Panc1 (cell line): ENCODE data around the gene TWIST2. TPM values are rescaled to one million over a fixed set of nuclear protein-coding genes. Genes with fewer than 3 reads are reported as not detected.

Experiments
- ATAC-seq: fragments of 200-7000 bp; cut with Tn5 transposase; 2 replicates; pipeline ENCODE4 v1.9.1; 2020; ENCODE audit warnings: mild to moderate bottlenecking, moderate library complexity
- BruUV-seq: library from RNA; stranded (reverse); fragments of 400-500 nt; replicated peaks from 2 replicates; lab custom pipeline; 2021; lab: Mats Ljungman, UMichigan
- CTCF ChIA-PET: fragments of 300-600 bp; sonication (Branson Sonifier 250); formaldehyde crosslinking; loops from one replicate; lab custom pipeline; 2022; ENCODE audit warnings: antibody characterized with exemption; lab: Charles Lee
- POLR2A ChIA-PET: fragments of 300-600 bp; sonication (Branson Sonifier 250); formaldehyde crosslinking; loops from one replicate; lab custom pipeline; 2022; ENCODE audit warnings: antibody characterized with exemption; lab: Charles Lee
- DNase-seq: peaks from one replicate; pipeline ENCODE4 v3.0.0-alpha.2; 2010; ENCODE audit warnings: low read depth, low spot score
- H3K27ac ChIP-seq: 2 replicates; pipeline ENCODE4 v1.5.1; 2011; ENCODE audit warnings: mild to moderate bottlenecking, low read length, inconsistent platforms
- H3K27me3 ChIP-seq: fragments of 200-500 bp; sonication (Bioruptor generic); 2 replicates; pipeline ENCODE4 v1.6.0; 2014; ENCODE audit warnings: low read length, inconsistent platforms; ENCODE audit not compliant: control insufficient read depth, insufficient read depth
- H3K36me3 ChIP-seq: fragments of 200-500 bp; sonication (Bioruptor generic); 2 replicates; pipeline ENCODE4 v1.5.1; 2014; ENCODE audit warnings: inconsistent platforms, mild to moderate bottlenecking, low read length, moderate library complexity; ENCODE audit not compliant: control insufficient read depth, insufficient read depth
- H3K4me1 ChIP-seq: 2 replicates; pipeline ENCODE4 v1.5.1; 2011; ENCODE audit warnings: inconsistent platforms, mild to moderate bottlenecking, low read length, moderate library complexity; ENCODE audit not compliant: control insufficient read depth, insufficient read depth
- H3K4me3 ChIP-seq, 2 experiments: 2 replicates each; pipeline ENCODE4 v1.5.1; 2011 to 2012; ENCODE audit warnings: low read depth in 2 of 2, low read length in 2 of 2, mild to moderate bottlenecking in 2 of 2, inconsistent platforms in 1 of 2, moderate library complexity in 1 of 2
- H3K9me3 ChIP-seq: fragments of 200-500 bp; sonication (Bioruptor generic); 2 replicates; pipeline ENCODE4 v1.5.1; 2014; ENCODE audit warnings: low read depth, mild to moderate bottlenecking, inconsistent platforms, low read length, moderate library complexity; ENCODE audit not compliant: control insufficient read depth, insufficient read depth
- CTCF ChIP-seq: fragments of 450-650 bp; IDR thresholded peaks from 2 replicates; pipeline ENCODE4 v1.5.1; 2017; ENCODE audit warnings: mild to moderate bottlenecking
- POLR2AphosphoS5 ChIP-seq: IDR thresholded peaks from 2 replicates; pipeline ENCODE4 v1.6.1; 2012; ENCODE audit warnings: mild to moderate bottlenecking, low read depth, low read length, moderate library complexity
- REST ChIP-seq, 2 experiments: IDR thresholded peaks; 2 replicates each; pipeline ENCODE4 v1.6.1; 2011 to 2012; ENCODE audit warnings: low read depth in 2 of 2, control low read depth in 1 of 2, low read length in 1 of 2, mild to moderate bottlenecking in 1 of 2, moderate library complexity in 1 of 2; ENCODE audit not compliant: insufficient read depth in 1 of 2
- SIN3A ChIP-seq: IDR thresholded peaks from 2 replicates; pipeline ENCODE4 v1.6.1; 2012; ENCODE audit warnings: low read depth, mild to moderate bottlenecking, low read length, moderate library complexity, borderline replicate concordance; ENCODE audit not compliant: insufficient read depth
- TCF7L2 ChIP-seq: IDR thresholded peaks from 2 replicates; pipeline ENCODE4 v1.6.1; 2011; ENCODE audit warnings: mild to moderate bottlenecking, low read depth, low read length, inconsistent platforms
- in situ Hi-C: cut with HindIII; loops from 2 replicates; pipeline ENCODE4 v1.10.0; 2016; ENCODE audit warnings: low sequenced_read_pairs, low pct_unique_long_range_greater_than_20kb
- intact Hi-C: fragments of 100-400 bp; cut with micrococcal nuclease; formaldehyde crosslinking; loops from one replicate; pipeline ENCODE4 v1.10.0; 2022; ENCODE audit not compliant: unreplicated experiment
- total RNA-seq: library from RNA; stranded (reverse); gene quantifications from one replicate; pipeline ENCODE4 v1.2.1, GENCODE V29; 2021; ENCODE audit not compliant: unreplicated experiment

The TWIST2 gene
- total RNA-seq, 1 experiment from 2014 or later = 4.2 TPM

- TF ChIP-seq POLR2AphosphoS5 = no peak
- no peak for TF ChIP-seq TCF7L2
- no peak for TF ChIP-seq REST (IDR thresholded peaks at IDR 0.05; ENCODE audit: insufficient read depth in 1 of 2, low read depth in 2 of 2, low read length in 1 of 2)
- ChIA-PET POLR2A (no interaction called here), CTCF (no interaction called here)
- H3K27ac ChIP-seq = no peak overlapping the region
- DNase-seq (no peak), ATAC-seq (no peak)
- H3K36me3 ChIP-seq = no peaks in the 10 kb centered on the region
- no peaks in the 10 kb centered on the region for H3K4me1 ChIP-seq
- BruUV-seq = no TSS peak
- H3K4me3 ChIP-seq = no peak overlapping the region
- intact Hi-C loops = no loop called here
- in situ Hi-C loops = no loop called here
- H3K9me3 ChIP-seq = no peaks in the 10 kb centered on the region
- no peaks in the 10 kb centered on the region for H3K27me3 ChIP-seq
Observed at GRCh38 chr2:238943338-238944067, 95.6 kb downstream of the TWIST2 start.

GRCh38 chr2:238945433-238946150, 97.7 kb downstream of the TWIST2 start:
- CTCF ChIA-PET = no interaction called here
- DNase-seq = no peak
- Histone ChIP-seq H3K4me3 (no peak overlapping the region), H3K27me3 (no peaks in the 10 kb centered on the region), H3K36me3 (no peaks in the 10 kb centered on the region), H3K4me1 (no peaks in the 10 kb centered on the region), H3K9me3 (no peaks in the 10 kb centered on the region), H3K27ac (no peak overlapping the region)
- in situ Hi-C loops = no loop called here
- POLR2A ChIA-PET = no interaction called here
- intact Hi-C loops = no loop called here
- BruUV-seq = no TSS peak
- TF ChIP-seq SIN3A (no peak), REST (IDR thresholded peaks at IDR 0.05; ENCODE audit: insufficient read depth in 1 of 2, low read depth in 2 of 2, low read length in 1 of 2) (no peak), CTCF (no peak), POLR2AphosphoS5 (no peak), TCF7L2 (no peak)
- ATAC-seq = no peak
